GM11168 (cell line): ENCODE results near the gene FUT1.
"Not testable (repeated sequence)": the region's sequence is repeated elsewhere in the genome, so short reads cannot be mapped to it uniquely, and the experiment has no call there.

Source experiments
- in situ Hi-C: fragments of 300-500 bp; cut with MboI; formaldehyde crosslinking; loops from one replicate; pipeline ENCODE4 v1.12.0; 2022; ENCODE audit warnings: low sequenced_read_pairs; ENCODE audit not compliant: unreplicated experiment

Gene FUT1

DNA sequence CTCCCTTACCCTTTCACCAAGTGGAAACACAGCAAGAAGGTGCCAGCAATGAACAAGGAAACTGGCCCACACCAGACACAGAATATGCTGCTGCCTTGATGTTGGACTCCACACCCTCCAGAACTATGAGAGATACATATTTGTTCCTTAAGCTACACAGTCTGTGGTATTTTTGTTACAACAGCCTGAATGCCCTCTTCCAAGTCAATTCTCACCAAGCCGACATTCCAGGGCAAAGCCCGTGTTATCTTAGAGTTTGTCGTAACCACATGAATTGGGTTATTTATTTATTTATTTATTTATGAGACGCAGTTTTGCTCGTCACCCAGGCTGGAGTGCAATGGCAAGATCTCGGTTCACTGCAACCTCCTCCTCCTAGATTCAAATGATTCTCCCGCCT lies 17.8 kb upstream of the FUT1 start:
- in situ Hi-C loops, result no loop called here

DNA sequence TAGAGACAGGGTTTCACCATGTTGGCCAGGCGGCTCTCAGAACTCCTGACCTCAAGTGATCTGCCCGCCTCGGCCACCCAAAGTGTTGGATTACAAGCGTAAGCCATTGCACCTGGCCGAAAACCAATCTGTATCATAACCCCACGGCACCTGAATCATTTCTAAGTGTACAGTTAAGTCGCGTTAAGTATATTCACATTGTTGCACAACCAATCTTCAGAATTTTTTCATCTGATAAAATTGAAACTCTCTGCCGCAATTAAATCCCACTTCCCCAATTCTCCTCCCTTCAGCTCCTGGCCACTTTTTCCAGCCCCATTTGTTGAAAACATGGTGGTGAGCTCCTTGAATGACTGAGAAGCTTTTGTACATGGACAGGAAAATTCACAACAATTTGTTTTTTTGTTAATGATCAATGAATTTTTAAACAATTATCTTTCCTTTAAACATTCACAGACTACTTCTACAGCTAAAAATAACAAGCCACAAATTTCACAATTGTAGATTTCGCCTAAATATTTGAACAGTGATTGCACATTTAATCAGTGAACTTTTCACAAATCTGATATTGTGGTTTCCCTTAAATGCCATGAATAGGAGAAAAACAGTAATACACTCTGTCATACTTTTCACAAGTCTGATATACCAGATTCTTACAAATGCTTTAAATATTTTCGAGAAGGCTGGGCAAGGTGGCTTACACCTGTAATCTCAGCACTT lies 16.7 kb upstream of the FUT1 start:
- in situ Hi-C loops, result no loop called here

DNA sequence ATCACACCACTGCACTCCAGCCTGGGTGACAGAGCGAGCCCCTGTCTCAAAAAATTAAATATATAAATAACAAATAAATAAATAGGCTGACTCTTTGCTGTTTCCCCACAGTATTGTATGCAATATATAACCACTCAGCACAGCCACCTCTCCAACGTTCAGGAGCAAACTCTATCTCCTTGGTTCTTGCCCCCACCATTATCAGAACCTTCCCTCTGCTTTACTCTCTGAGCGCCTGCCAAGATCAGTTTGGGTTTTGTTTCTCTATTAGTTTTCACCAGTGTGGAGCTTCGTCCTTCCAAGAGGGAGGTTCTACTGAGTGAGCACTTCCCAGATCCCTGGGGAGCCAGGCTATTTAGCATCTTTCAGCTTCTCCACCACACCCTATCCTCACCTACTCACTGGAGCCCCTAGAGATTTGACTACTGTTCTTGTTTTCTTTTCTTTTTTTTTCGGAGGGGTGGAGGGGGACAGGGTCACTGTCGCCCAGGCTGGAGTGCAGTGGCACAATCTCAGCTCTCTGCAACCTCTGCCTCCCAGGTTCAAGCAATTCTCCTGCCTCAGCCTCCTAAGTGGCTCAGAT lies 15.8 kb upstream of the FUT1 start:
- in situ Hi-C loops, result not testable (repeated sequence)

DNA sequence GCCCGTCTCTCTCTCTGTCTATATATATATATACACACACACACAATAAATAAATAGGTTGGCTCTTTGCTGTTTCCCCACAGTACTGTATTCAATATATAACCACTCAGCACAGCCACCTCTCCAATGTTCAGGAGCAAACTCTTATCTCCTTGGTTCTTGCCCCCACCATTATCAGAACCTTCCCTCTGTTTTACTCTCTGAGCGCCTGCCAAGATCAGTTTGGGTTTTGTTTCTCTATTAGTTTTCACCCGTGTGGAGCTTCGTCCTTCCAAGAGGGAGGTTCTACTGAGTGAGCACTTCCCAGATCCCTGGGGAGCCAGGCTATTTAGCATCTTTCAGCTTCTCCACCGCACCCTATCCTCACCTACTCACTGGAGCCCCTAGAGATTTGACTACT lies 13.4 kb upstream of the FUT1 start:
- in situ Hi-C loops, result not testable (repeated sequence)

DNA sequence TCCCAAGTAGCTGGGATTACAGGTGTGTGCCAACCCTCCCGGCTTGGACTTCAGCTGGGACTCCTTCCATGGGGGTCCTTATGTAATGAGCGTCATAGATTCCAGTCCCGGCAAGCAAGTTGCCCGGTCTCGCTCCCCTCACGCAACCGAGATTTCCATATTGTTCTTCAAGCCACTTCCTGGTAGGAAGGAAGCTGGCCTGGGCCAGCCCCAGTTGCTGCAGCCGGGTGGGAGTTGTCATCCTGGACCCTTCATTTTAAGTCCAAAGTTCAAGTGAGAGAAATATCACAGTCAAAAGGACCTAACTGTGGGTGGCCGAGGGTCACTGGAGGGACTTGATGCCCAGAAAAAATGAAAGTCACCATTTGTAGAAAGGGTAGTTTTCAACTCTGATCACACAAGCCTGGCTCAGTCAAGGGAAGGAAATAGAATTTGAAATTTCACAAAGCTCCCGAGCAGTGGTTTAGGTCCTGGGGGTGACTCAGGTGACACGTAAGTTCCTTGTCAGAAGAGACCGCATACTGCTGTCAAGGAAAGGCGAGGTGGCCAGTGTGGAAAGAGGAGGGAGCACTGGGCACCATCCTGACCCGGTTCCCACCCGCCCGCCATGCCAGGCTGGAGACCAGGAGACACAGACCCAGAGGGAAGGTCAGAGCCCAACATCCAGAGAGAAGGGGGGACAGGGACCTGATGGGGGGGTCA lies 8.2 kb upstream of the FUT1 start:
- in situ Hi-C loops, result no loop called here

DNA sequence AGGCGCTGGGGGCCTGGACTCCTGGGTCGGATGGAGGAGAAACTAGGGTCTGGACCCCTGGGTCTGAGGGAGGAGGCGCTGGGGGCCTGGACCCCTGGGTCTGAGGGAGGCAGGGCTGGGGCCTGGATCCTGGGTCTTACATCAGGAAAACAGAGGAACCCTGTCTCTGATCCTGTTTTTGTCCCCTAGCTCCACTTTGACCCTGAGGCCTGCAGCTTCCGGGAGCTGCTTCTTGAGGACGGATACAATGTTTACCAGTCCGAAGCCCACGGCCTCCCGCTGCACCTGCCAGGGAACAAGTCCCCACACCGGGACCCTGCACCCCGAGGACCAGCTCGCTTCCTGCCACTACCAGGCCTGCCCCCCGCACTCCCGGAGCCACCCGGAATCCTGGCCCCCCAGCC lies 5.3 kb upstream of the FUT1 start:
- in situ Hi-C loops, result no loop called here

DNA sequence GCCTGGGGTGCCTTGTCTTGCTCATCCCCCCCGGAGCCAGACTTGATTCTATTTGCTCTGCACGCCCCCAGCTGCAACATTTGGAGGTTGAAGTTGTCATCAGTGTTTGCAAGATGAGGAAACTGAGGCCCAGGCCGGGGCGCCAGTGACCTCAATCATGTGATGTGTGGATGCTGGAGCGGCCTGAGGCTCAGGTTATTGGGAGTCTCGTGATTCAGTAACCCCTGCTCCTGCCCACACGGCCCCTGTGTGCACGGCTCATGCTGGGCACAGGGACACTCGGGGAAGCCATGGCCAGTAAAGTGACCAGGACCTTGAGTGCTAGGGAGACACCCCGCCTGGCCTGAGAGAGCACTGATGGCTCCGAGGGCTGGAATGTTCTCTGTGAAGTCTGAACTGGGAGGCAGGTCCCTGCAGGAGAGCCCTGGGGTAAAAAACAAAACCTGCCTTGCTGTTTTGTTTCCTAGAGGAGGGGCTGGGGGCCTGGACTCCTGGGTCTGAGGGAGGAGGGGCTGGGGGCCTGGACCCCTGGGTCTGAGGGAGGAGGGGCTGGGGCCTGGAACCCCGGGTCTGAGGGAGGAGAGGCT lies 4.7 kb upstream of the FUT1 start:
- in situ Hi-C loops, result no loop called here

DNA sequence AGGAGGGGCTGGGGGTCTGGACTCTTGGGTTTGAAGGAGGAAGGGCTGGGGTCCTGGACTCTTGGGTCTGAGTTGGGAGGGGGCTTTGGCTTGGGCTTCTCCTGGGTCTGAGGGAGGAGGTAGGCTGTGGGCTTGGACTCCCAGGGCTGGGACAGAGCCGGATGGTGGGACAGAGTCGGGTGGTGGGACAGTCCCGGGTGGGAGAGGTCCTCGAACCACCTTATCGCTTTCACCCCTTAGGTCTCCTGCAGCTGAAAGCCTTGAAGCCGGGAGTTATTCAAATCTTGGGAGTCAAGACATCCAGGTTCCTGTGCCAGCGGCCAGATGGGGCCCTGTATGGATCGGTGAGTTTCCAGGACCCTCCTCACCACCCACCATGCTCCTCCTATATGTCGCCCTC lies 4.2 kb upstream of the FUT1 start:
- in situ Hi-C loops, result no loop called here

DNA sequence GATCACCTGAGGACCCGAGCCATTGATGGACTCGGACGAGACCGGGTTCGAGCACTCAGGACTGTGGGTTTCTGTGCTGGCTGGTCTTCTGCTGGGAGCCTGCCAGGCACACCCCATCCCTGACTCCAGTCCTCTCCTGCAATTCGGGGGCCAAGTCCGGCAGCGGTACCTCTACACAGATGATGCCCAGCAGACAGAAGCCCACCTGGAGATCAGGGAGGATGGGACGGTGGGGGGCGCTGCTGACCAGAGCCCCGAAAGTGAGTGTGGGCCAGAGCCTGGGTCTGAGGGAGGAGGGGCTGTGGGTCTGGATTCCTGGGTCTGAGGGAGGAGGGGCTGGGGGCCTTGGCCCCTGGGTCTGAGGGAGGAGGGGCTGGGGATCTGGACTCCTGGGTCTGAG lies 3.8 kb upstream of the FUT1 start:
- in situ Hi-C loops, result no loop called here

DNA sequence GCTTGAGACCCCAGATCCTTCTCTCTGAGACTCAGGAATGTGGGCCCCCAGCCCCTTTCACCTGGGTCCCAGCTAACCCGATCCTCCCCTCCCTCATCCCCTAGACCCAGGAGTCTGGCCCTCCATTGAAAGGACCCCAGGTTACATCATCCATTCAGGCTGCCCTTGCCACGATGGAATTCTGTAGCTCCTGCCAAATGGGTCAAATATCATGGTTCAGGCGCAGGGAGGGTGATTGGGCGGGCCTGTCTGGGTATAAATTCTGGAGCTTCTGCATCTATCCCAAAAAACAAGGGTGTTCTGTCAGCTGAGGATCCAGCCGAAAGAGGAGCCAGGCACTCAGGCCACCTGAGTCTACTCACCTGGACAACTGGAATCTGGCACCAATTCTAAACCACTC lies 3.3 kb upstream of the FUT1 start:
- in situ Hi-C loops, result no loop called here

DNA sequence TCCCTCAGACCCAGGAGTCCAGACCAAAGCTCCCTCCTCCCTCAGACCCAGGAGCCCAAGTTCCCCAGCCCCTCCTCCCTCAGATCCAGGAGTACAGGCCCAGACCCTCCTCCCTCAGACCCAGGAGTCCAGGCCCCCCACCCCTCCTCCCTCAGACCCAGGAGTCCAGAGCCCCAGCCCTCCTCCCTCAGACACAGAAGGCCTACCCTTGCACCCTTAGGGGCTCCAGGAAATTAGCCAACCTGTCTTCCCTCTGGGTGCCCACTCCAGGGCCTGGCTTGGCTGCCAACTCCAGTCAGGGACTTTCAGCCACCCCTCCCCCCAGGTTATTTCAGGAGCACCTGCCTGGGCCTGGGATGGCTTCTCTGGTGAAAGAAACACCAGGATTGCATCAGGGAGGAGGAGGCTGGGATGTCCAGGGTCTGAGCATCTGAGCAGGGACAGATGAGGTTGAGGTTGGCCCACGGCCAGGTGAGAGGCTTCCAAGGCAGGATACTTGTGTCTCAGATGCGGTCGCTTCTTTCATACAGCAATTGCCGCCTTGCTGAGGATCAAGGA lies 2.7 kb upstream of the FUT1 start, which contains the start of gene FGF21:
FGF21 (plus strand) TSS at position 441 of the 558 bp plus-strand sequence. CDS start 713 bp downstream, outside the sequence.
- in situ Hi-C loops, result no loop called here

DNA sequence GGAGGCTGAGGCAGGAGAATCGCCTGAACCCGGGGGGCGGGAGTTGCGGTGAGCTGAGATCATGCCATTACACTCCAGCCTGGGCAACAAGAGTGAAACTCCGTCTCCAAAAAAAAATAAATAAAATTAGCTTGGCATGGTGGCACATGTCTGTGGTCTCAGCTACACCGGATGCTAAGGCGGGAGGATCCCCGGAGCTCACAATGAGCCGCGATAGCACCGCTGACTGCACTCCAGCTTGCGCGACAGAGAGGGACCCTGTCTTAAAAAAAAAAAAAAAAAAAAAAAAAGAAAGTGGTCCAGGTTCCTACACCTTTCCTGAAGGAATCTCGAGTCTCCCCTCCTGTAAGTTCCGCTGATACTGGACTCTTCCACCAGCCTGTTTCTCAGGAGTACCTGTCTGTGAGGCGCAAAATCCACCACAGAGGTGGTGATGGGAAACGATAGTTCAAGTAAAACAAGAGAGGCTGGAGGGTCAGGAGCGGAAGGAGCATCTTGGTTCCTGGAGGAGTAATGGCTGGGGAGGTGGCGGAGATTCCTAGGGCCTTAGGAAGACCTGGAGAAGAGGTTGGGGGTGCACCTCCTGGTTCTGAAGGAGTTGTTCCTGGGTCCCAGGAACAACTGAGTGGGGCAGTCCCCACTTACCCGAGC lies 471 bp downstream of the FUT1 start:
- in situ Hi-C loops, result no loop called here

DNA sequence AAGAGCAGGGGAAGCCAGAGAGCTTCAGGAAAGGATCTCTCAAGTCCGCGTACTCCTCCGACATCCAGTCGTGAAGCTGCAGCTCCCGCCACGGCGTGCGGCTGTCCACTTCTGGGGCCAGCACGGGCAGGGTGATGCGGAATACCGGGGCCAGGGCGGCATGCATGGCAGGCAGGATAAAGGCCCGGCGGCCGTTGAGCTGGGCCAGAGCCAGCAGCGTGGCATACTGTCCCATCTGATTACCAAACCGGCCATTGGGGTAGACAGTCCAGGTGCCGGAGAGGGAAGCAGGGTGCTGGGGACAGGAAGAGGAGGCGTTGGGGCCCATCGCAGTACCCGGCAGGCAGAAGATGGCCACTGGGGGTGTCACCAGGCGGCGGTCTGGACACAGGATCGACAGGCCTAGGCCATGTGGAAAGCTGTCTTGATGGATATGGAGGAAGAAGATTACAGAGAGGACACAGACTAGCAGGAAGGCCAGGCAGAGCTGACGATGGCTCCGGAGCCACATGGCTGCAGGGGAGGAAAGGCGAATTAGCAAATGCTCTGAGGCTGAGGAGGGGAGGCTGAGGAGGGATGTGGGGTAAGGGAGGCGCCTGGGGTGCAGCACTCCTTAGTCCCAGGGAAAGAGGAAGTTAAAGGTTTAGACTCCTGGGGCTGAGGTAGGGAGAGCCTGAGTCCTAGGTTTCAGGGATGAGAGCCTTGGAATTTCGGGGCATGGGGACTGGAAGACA lies 1.5 kb downstream of the FUT1 start:
- in situ Hi-C loops, result no loop called here

DNA sequence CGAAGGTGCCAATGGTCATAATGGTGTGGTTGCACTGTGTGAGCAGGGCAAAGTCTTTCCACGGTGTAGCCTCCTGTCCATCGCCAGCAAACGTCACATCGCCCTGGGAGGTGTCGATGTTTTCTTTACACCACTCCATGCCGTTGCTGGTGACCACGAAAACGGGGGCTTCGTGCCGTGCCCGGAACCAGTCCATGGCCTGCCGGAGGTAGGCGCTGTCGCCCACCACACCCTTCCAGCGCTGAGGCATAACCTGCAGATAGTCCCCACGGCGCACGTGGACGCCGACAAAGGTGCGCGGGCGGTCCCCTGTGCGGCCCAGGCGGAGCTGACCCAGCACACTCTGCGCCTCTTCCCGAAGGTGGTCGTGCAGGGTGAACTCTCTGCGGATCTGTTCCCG lies 2.1 kb downstream of the FUT1 start:
- in situ Hi-C loops, result no loop called here

DNA sequence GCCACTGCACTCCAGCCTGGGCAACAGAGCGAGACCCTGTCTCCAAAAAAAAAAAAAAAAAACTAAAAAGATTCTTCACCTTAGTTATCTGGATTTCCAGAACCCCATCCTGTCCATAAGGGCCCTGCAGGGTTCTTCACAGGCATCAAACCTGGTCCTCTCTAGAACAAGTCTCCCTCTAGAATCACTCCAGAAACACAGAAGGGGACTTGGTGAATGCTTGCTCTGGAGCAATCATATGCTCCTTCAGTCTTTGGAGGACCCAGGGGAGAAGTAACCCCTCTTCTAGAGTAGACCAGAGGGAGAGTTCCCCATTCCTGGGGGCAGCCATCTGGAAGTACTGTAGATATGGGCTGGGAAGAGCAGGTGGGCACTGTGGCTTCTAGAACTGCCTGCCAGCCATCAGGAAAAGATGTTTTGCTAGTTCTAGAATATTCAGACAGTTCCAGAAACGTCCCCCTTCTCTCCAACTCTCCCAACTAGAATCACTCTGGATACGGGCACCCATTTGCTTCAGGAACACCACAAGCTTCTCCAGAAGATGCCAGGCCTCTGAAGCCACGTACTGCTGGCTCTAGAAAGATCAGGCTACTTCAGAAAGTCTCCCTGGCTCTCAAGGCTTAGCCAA lies 2.8 kb downstream of the FUT1 start:
- in situ Hi-C loops, result no loop called here

DNA sequence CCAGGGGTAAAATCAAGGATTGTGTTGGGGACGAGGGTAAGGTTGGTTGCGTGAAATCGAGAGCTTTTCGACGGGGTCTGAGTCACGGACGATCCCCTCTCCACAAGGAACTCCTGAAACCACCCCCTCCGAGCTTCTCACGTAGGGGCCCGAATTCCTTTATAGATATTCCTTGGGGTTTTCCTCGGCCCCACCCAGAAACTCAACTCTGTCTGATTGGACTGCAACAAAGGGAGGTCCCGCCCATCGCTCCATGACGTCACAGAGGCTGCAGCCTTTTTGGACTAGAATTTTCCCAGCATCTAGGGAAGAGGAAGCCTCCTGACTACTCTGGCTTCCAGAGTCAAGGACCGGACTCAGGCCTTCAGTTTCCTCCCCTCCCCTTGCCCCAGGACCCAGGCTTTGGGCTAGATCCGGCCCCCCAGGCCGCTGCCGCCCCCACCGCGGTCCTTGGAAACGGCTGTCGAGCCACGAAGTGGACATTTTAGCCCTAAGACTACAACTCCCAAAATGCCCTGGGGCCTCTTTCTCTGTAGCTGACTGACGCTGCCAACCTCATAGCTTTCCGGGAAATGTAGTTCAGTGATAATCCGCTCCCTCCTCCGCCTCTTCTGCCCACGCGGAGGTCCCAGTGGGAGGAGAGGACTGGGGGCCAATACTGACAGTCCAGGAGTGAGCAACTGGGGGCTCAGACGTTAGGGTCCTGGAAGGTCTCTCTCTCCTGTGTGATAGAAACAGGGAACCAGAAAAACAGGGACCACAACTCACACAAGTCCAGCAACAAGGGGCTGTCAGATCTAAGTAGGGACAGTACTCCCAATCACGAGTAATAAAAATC lies 5.5 kb downstream of the FUT1 start, which contains the start of gene IZUMO1:
IZUMO1 (minus strand) TSS at position 172 of the 838 bp plus-strand sequence. CDS start 1,050 bp downstream, outside the sequence.
- in situ Hi-C loops, result no loop called here

DNA sequence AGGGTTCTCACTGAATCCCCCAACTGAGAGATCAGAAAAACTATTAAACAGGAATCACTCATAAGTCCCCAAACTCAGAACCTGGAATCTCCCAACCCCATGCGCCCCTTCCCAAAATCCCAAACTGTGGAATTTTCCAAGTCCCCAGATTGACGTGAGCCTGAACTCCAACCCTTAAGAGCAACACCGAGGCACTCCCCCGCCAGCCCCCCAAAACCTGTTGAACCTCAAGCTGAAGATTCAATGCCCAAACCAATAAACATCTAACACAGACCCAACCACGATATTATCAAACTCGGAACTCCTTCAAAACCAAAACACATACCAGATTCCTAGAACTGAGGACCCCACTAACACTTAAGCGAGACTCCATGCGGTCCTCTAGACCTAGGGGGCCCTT lies 6.3 kb downstream of the FUT1 start:
- in situ Hi-C loops, result no loop called here
